Heart left ventricle (tissue), 16 donors: Measurements from ENCODE around the gene ISL2. TPM values are rescaled to one million over a fixed set of nuclear protein-coding genes. Genes with fewer than 3 reads are reported as not detected.

Source experiments
- ATAC-seq, 4 donors: fragments of 200-7000 bp; cut with Tn5 transposase; one replicate each; pipeline ENCODE4 v1.9.1; 2020 to 2022; ENCODE audit warnings: moderate library complexity in 4 of 4, mild to moderate bottlenecking in 3 of 4, moderate number of reproducible peaks in 1 of 4
- DNase-seq, 5 donors: peaks; one replicate each; pipeline ENCODE4 v3.0.0-alpha.2; 2020
- H3K27ac ChIP-seq, 12 donors: fragments of 200-600 bp; sonication (generic) in 4 of 12; one replicate each; pipeline versions ENCODE4 v1.5.0 to v1.8.0; 2016 to 2022; ENCODE audit warnings: mild to moderate bottlenecking in 2 of 12
- H3K27me3 ChIP-seq, 9 donors: fragments of 200-600 bp; sonication (generic) in 2 of 9; one replicate each; pipeline versions ENCODE4 v1.5.1 to v1.8.0; 2016 to 2022; ENCODE audit warnings: mild to moderate bottlenecking in 3 of 9
- H3K36me3 ChIP-seq, 9 donors: fragments of 200-600 bp; sonication (generic) in 2 of 9; one replicate each; pipeline versions ENCODE4 v1.5.0 to v1.8.0; 2018 to 2022; ENCODE audit warnings: mild to moderate bottlenecking in 2 of 9
- H3K4me1 ChIP-seq, 12 donors: fragments of 200-600 bp; sonication (generic) in 4 of 12; one replicate each; pipeline versions ENCODE4 v1.5.0 to v1.8.0; 2016 to 2022; ENCODE audit warnings: mild to moderate bottlenecking in 3 of 12
- H3K4me3 ChIP-seq, 12 donors: fragments of 200-600 bp; sonication (generic) in 4 of 12; one replicate each; pipeline versions ENCODE4 v1.5.0 to v1.8.0; 2017 to 2022; ENCODE audit warnings: mild to moderate bottlenecking in 9 of 12, moderate library complexity in 4 of 12
- H3K9me3 ChIP-seq, 12 donors: fragments of 200-600 bp; sonication (generic) in 4 of 12; one replicate each; pipeline versions ENCODE4 v1.5.0 to v1.8.0; 2016 to 2022; ENCODE audit warnings: mild to moderate bottlenecking in 1 of 12
- CTCF ChIP-seq, 12 donors: fragments of 200-600 bp; sonication (generic) in 4 of 12; IDR thresholded peaks; one replicate each; pipeline versions ENCODE4 v1.5.0 to v1.8.0; 2018 to 2022; ENCODE audit warnings: antibody characterized with exemption in 12 of 12, mild to moderate bottlenecking in 5 of 12
- POLR2A ChIP-seq, 2 donors: fragments of 450-650 bp; IDR thresholded peaks; one replicate each; pipeline ENCODE4 v1.6.1; 2017; ENCODE audit warnings: antibody characterized with exemption in 2 of 2, mild to moderate bottlenecking in 2 of 2, moderate library complexity in 2 of 2
- WGBS, 4 donors: extraction: QIAGEN DNeasy Blood & Tissue Kit in 2 of 4; methylation state at CpG; one replicate each; pipeline versions ENCODE4 v1.1.5 to v1.1.7; 2013 to 2018; 5-methylcytosine and 5-hydroxymethylcytosine counted together
- intact Hi-C, 10 donors: fragments of 100-400 bp; cut with DNase I; formaldehyde crosslinking; loops; one replicate each; pipeline versions ENCODE4 v1.11.1 to v1.14.2; 2022
- polyA plus RNA-seq, 2 donors: library from polyadenylated mRNA; stranded (reverse); fragments of 200-250 nt; gene quantifications; one replicate each; pipeline ENCODE4 v1.2.3, GENCODE V29; 2013
- total RNA-seq, 9 donors: library from RNA; depleted of rRNA in 2 of 9; stranded (reverse); fragments of >200 nt in 2 of 9; fragmentation: NEBNext Ultra II Directional in 3 of 9; extraction: Animal tissue kit (Norgen Biotek cat#: 25700) in 3 of 9; gene quantifications; one replicate each; pipeline versions ENCODE4 v1.1.0 to v1.2.4, GENCODE V29; 2016 to 2023
- donor health status: ischemic (EF 13 %, LVEDD 7.1; RV severe dilation, severe dysfunction).
- donor health status: healthy with polysubstance abuse.
- donor health status: DM: no; HTN: yes; CAD: no.
- donor health status: DM: no; HTN: no; CAD: no.
- donor health status: ischemic (EF 25% LVEDD 6.9; RV normal size, moderate dysfunction).
- donor health status: ischemic (EF 25% LVEDD 5.7; RV mildly dilated, moderate dysfunction).
- donor health status: healthy.
- donor health status: DM: yes; HTN: yes; CAD: no.
- donor health status: ischemic (EF 35%, LVEDD 5.7; RV mildly dilated, moderate dysfunction).
- donor health status: nonischemic (EF 11% LVEDD 7.7; RV severe dilation, severe dysfunction).
- donor health status: DM: yes; HTN: yes; CAD: no.
- donor health status: PGD.
- donor health status: ischemic (EF 29% LVEDD 5.4; RV normal size, mild dysfunction).
- donor health status: nonischemic (EF 23%, LVEDD 6.1; RV moderate dilation, normal function).

Gene ISL2
- total and polyA plus RNA-seq, 11 donors = not detected

DNA sequence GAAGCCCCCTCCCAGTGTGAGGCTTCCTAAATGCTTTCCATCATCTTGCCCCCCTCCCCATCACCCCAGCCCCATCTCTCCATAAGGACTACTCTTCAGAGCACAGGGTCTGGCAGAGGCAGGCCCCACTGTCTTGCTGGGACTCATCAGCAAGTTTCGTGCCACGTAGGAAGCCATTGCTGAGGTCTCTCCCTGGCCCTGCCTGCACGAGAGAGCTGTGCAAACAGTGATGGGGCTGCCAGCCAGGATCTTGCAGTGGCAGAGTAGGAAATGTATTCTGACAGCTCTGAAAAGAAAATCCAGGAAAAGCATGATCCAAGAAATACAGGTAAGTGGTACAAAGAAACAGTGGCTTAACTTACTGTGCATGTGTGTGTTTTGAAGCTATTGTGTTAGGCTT is 22.6 kb downstream of the ISL2 start:
- H3K9me3 ChIP-seq = no peaks in the 10 kb centered on the region
- ATAC-seq = no peak

DNA sequence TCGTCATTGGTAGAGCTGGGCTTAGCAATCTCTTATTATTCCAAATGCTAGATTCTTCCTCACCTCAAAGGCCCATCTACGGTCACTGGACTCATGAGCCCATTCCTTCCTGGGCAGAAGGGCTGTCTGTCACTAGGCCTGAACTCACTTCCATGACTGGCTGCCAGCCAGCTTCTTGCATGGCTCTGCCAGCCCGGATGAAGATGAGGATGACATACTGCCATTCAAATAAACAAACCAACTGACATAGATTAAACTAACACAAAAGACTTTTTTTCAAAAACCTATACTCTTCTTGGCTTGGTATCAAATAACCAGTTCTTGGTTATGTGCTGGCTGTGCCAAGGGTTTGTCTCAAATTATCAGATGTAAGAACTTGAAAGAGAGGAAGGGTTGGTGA is 23.8 kb downstream of the ISL2 start:
- Histone ChIP-seq H3K9me3 (no peaks in the 10 kb centered on the region), H3K27ac (no peak overlapping the region), H3K4me3 (no peak overlapping the region), H3K36me3 (peaks cover 0 to 3% (median 0%) of the 10 kb centered on the region in 9 donors), H3K4me1 (no peaks in the 10 kb centered on the region), H3K27me3 (no peaks in the 10 kb centered on the region)
- DNase-seq (no peak), ATAC-seq (no peak)
- no peak for TF ChIP-seq CTCF (IDR thresholded peaks at IDR 0.05)
- no peak for TF ChIP-seq POLR2A (IDR thresholded peaks at IDR 0.05)
- intact Hi-C loops = no loop called here
- WGBS, 4 donors = 93 to 96% (median 95%) methylated on average over 3 of the region's 3 CpGs

More for the DNA sequence above, 22.6 kb downstream of the ISL2 start:
- no peak overlapping the region for H3K27ac ChIP-seq
- no peaks in the 10 kb centered on the region for H3K27me3 ChIP-seq
- no peak for DNase-seq
- TF ChIP-seq POLR2A (IDR thresholded peaks at IDR 0.05) (no peak), CTCF (IDR thresholded peaks at IDR 0.05) (no peak)
- no peaks in the 10 kb centered on the region for H3K4me1 ChIP-seq
- H3K36me3 ChIP-seq = peaks cover 0 to 3% (median 0%) of the 10 kb centered on the region in 9 donors
- 95 to 100% (median 95%) methylated on average over 3 of the region's 3 CpGs for WGBS, 4 donors
- H3K4me3 ChIP-seq = no peak overlapping the region
- intact Hi-C loops = no loop called here

DNA sequence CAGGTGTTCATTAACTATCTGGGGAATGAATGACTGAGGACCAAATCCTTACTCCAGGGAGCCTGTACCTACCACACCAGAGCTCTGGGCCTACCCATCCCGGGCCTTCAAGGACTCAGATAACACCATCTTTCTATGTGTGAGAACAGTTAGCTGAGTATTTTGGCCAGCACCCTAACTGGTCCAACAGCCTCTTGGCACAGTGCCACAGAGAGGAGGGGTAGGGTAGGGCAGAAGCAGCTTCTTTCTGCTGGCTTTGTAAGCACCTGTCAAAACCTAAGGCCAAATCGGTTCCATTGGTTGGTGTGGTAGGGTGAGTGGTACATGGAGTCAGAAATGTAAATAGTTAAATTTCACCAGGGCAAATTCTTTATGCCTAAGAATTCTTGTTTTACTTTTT is 26.7 kb downstream of the ISL2 start:
- no peak for DNase-seq
- Histone ChIP-seq H3K9me3 (no peaks in the 10 kb centered on the region), H3K27me3 (no peaks in the 10 kb centered on the region), H3K27ac (no peak overlapping the region), H3K36me3 (peaks cover 0 to 3% (median 0%) of the 10 kb centered on the region in 9 donors), H3K4me3 (no peak overlapping the region), H3K4me1 (peaks cover 0 to 10% (median 1%) of the 10 kb centered on the region in 12 donors)
- TF ChIP-seq CTCF (IDR thresholded peaks at IDR 0.05) (no peak), POLR2A (IDR thresholded peaks at IDR 0.05) (no peak)
- intact Hi-C loops = no loop called here
- no peak for ATAC-seq
- 84 to 92% (median 87%) methylated on average over 2 of the region's 2 CpGs for WGBS, 4 donors

DNA sequence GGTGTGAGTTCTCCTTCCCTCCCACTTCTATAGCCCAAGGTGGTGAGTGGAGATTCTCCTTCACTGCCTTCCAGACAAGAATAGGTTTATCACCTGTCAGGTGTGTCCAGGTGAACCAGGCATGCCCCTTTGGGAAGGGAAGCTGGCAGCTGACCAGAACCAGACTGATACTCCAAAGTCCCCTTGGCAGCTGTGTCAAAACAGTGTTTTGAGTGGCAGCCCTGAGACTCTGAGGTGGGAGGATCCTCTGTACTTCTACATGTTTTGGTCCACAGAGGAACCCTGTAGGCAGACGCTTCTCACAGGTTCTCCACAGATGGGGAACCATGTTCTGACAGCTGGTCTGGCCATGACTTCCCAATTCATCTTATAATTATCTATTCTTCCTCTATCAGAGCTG is 30.1 kb downstream of the ISL2 start:
- ATAC-seq (peak in 1 of 4 donors; percentile 22), DNase-seq (no peak)
- no peaks in the 10 kb centered on the region for H3K9me3 ChIP-seq
- intact Hi-C loops = no loop called here
- TF ChIP-seq CTCF (IDR thresholded peaks at IDR 0.05) = no peak
- no peak for TF ChIP-seq POLR2A (IDR thresholded peaks at IDR 0.05)
- peaks cover 0 to 1% (median 0%) of the 10 kb centered on the region in 9 donors for H3K36me3 ChIP-seq
- no peak overlapping the region for H3K27ac ChIP-seq
- H3K4me3 ChIP-seq = no peak overlapping the region
- 93 to 98% (median 98%) methylated on average over 1 of the region's 1 CpG; no CpG with 5 or more reads in 1 of the 4 donors for WGBS, 4 donors
- no peaks in the 10 kb centered on the region for H3K27me3 ChIP-seq
- peaks cover 0 to 16% (median 6%) of the 10 kb centered on the region in 12 donors for H3K4me1 ChIP-seq
